WTC11 (cell line): Measurements from ENCODE around the gene TBC1D1.

Experiments used
- AFF4 ChIP-seq: sonication (generic); formaldehyde crosslinking; IDR thresholded peaks from 2 replicates; pipeline ENCODE4 v1.8.1; 2023; ENCODE audit warnings: mild to moderate bottlenecking, missing genetic modification reagents, borderline replicate concordance
- CREB1 ChIP-seq: sonication (generic); formaldehyde crosslinking; IDR thresholded peaks from 2 replicates; pipeline ENCODE4 v1.8.0; 2023; ENCODE audit warnings: mild to moderate bottlenecking, missing genetic modification reagents
- CTCF ChIP-seq: fragments of 200-600 bp; IDR thresholded peaks from 2 replicates; pipeline ENCODE4 v1.8.0; 2022; ENCODE audit warnings: antibody characterized with exemption

- TF ChIP-seq AFF4 (CRISPR knock-in tag) (no peak), CTCF (no peak), CREB1 (CRISPR knock-in tag) (no peak)
Measured at GRCh38 chr4:37885496-37885895, 5.4 kb upstream of the TBC1D1 start.
